Motor neuron (in vitro differentiated cells): Measurements from ENCODE around the gene DYNC2H1. TPM values are rescaled to one million over a fixed set of nuclear protein-coding genes. Genes with fewer than 3 reads are reported as not detected.

Experiments
- ATAC-seq, 8 experiments: fragments of 200-7000 bp; cut with Tn5 transposase; replicated peaks in 6 of 8; 2 replicates each; pipeline ENCODE4 v1.8.0; 2021; ENCODE audit warnings: mild to moderate bottlenecking in 8 of 8, moderate library complexity in 8 of 8
- H3K27ac ChIP-seq, 2 donors: fragments of 250-450 bp; sonication (Bioruptor Pico); 2 replicates each; pipeline ENCODE4 v1.9.0; 2021; ENCODE audit warnings: antibody characterized with exemption in 2 of 2, mild to moderate bottlenecking in 2 of 2, moderate library complexity in 1 of 2
- H3K4me1 ChIP-seq, 2 donors: fragments of 250-450 bp; sonication (Bioruptor Pico); replicated peaks in 1 of 2; 2 replicates each; pipeline ENCODE4 v1.6.1; 2021; ENCODE audit warnings: antibody characterized with exemption in 2 of 2, mild to moderate bottlenecking in 2 of 2, moderate library complexity in 1 of 2
- H3K4me3 ChIP-seq, 5 donors: fragments of 250-450 bp; sonication (Bioruptor Pico); 2 replicates each; pipeline ENCODE4 v1.9.0; 2021; ENCODE audit warnings: antibody characterized with exemption in 5 of 5, mild to moderate bottlenecking in 5 of 5, moderate library complexity in 4 of 5
- WGBS, 10 experiments: fragments of 450-650 bp; shearing (Covaris generic); methylation state at CpG; one replicate each; pipeline ENCODE4 v1.0.0; 2022; 5-methylcytosine and 5-hydroxymethylcytosine counted together
- in situ Hi-C, 9 experiments: fragments of 400-800 bp; cut with MboI; loops; one replicate each; pipeline ENCODE4 v1.15.0; 2021; ENCODE audit warnings: low sequenced_read_pairs in 9 of 9, low pct_unique_long_range_greater_than_20kb in 2 of 9; ENCODE audit not compliant: unreplicated experiment in 9 of 9
- total RNA-seq, 8 experiments: library from RNA; unstranded; fragments of 300-600 nt; gene quantifications; 2 replicates each; pipeline versions ENCODE4 v1.2.3 to v1.2.4, GENCODE V29; 2022

Gene DYNC2H1
- total RNA-seq, 8 experiments from 2014 or later = 19.7 to 51.0 (median 33.2) TPM

- Histone ChIP-seq H3K27ac (no peak overlapping the region), H3K4me3 (no peak overlapping the region), H3K4me1 (no peaks in the 10 kb centered on the region)
- ATAC-seq = peak; percentile 56 to 98 (median 77)
- WGBS, 10 experiments = 0 to 95% (median 24%) methylated on average over 1 to 7 of the region's 25 CpGs; no CpG with 5 or more reads in 1 of the 10 experiments
- in situ Hi-C loops = loop anchor here in 3 of 9 experiments (25.0 kb wide), 2 partner anchors 261 to 286 kb away; no protein-coding TSS in a partner anchor
Measured at GRCh38 chr11:103326070-103326794, 217.0 kb downstream of the DYNC2H1 start.

- Histone ChIP-seq H3K27ac (no peak overlapping the region), H3K4me3 (no peak overlapping the region), H3K4me1 (no peaks in the 10 kb centered on the region)
- in situ Hi-C loops = loop anchor here in 3 of 9 experiments (25.0 kb wide), 2 partner anchors 260 to 285 kb away; no protein-coding TSS in a partner anchor
- 82 to 100% (median 98%) methylated on average over 2 to 5 of the region's 5 CpGs for WGBS, 10 experiments
- ATAC-seq = no peak
Measured at GRCh38 chr11:103327721-103328120, 218.5 kb downstream of the DYNC2H1 start.

DNA sequence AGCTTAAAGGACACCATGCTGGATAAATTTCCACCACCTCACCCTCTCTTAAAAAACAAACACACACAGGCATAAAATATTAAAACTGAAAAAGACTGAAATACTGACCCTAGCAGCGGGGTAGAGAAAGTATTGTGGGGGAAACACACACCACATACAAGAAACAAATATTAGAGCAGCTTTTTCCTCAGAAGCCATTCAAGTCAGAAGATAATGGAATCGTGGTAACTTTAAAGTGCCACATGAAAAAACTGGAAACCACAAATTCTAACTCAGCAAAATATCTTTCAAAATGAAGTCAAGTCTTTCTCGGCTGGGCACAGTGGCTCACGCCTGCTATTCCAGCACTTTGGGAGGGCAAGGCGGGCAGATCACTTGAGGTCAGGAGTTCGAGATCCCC is 223.2 kb downstream of the DYNC2H1 start:
- in situ Hi-C loops = loop anchor here in 3 of 9 experiments (25.0 kb wide), 2 partner anchors 255 to 280 kb away; no protein-coding TSS in a partner anchor
- no peak overlapping the region for H3K27ac ChIP-seq
- no peaks in the 10 kb centered on the region for H3K4me1 ChIP-seq
- WGBS, 10 experiments = 80 to 100% (median 98%) methylated on average over 1 to 6 of the region's 6 CpGs; no CpG with 5 or more reads in 2 of the 10 experiments
- no peak for ATAC-seq
- no peak overlapping the region for H3K4me3 ChIP-seq

DNA sequence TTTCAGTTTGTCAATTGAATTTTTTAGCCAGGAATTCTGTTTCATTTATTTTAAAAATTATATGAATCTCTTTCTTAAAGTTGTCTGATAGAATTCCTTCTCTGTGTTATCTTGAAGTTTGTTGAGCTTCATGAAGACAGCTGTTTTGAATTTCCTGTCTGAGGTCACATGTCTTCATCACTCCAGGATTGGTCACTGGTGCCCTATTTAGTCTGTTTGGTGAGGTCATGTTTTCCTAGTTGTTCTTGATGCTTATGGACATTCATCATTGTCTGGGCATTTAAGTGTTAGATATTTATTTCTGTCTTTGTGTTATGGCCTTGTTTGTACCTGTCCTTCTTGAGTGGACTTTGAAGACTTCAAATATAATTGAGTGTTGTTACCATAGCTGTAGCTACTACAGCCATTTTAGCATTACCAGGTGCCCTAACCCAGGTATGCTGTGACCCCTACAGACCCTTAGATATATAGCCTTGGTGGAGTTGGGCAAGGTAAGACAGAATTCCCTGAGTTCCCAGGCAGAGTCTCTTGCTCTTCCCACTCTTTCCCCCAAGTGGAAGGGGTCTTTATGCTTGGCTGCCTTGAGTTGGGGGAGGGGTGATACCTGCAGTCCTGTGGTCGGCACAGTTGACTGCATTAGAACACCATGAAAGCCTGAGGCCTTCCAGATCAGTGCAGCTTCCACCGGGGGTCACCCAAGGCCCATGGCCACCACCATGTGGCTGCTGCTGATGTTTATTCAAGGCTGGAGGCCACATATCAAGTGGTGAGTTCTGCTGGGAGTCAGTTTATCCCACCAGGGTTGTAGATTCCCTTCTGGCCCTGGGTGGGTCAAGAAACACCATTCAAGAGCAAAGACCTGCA is 229.6 kb downstream of the DYNC2H1 start:
- Histone ChIP-seq H3K4me1 (no peaks in the 10 kb centered on the region), H3K27ac (no peak overlapping the region), H3K4me3 (no peak overlapping the region)
- 83% methylated on average over 1 of the region's 2 CpGs; no CpG with 5 or more reads in 9 of the 10 experiments for WGBS, 10 experiments
- in situ Hi-C loops = loop anchor here in 3 of 9 experiments (25.0 kb wide), 2 partner anchors 248 to 273 kb away; no protein-coding TSS in a partner anchor
- peak in 3 of 8 experiments; percentile 27 to 62 (median 45) for ATAC-seq

DNA sequence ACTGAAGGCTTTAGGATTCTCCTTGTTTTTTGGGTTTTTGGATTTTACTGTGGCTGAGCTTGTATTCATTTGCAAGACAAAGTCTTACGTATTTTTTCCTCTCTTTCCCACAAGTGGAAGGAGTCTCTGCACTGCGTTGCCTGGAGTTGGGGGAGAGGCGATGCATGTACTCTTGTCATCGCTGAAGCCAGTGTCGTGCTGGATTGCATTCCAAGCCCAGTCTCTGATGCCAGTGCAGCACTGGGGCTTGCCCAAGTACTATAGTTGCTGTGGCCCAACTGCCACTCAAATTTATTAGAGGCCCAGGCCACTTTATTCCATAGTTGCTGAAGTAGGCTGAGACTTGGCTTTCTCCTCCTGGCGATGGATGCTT is 230.2 kb downstream of the DYNC2H1 start:
- no peaks in the 10 kb centered on the region for H3K4me1 ChIP-seq
- in situ Hi-C loops = loop anchor here in 3 of 9 experiments (25.0 kb wide), 2 partner anchors 248 to 273 kb away; no protein-coding TSS in a partner anchor
- 77 to 100% (median 92%) methylated on average over 1 to 5 of the region's 6 CpGs; no CpG with 5 or more reads in 2 of the 10 experiments for WGBS, 10 experiments
- no peak for ATAC-seq
- H3K27ac ChIP-seq = no peak overlapping the region
- no peak overlapping the region for H3K4me3 ChIP-seq

GRCh38 chr11:103340956-103341355 is 231.7 kb downstream of the DYNC2H1 start:
- no peak overlapping the region for H3K4me3 ChIP-seq
- H3K27ac ChIP-seq = no peak overlapping the region
- in situ Hi-C loops = loop anchor here in 3 of 9 experiments (25.0 kb wide), 2 partner anchors 246 to 271 kb away; no protein-coding TSS in a partner anchor
- H3K4me1 ChIP-seq = no peaks in the 10 kb centered on the region
- ATAC-seq = no peak
- 0 to 100% (median 91%) methylated on average over 1 of the region's 1 CpG; no CpG with 5 or more reads in 2 of the 10 experiments for WGBS, 10 experiments

DNA sequence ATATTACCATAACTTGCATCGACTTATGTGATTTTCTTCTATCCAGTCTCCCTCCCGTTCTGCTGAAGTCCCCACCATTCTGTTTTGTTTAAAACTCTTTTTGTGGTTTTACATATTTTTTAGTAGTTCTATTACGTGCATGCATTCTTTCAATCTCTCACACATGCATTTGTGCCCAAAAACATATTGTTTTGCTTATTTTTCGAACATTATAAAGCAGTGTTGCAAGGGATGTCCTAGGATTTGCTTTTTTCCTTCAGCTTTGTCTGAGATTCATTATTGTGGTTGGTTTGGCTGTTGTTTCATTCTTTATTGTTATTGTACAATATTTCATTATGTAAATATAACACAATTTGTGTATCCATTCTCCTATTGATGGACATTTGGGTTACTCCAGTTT is 235.7 kb downstream of the DYNC2H1 start:
- in situ Hi-C loops = loop anchor here in 3 of 9 experiments (25.0 kb wide), 2 partner anchors 242 to 267 kb away; no protein-coding TSS in a partner anchor
- 8 to 95% (median 39%) methylated on average over 3 to 4 of the region's 4 CpGs; no CpG with 5 or more reads in 1 of the 10 experiments for WGBS, 10 experiments
- Histone ChIP-seq H3K4me3 (no peak overlapping the region), H3K4me1 (no peaks in the 10 kb centered on the region), H3K27ac (no peak overlapping the region)
- ATAC-seq = no peak

- ATAC-seq = no peak
- Histone ChIP-seq H3K4me1 (no peaks in the 10 kb centered on the region), H3K4me3 (no peak overlapping the region), H3K27ac (no peak overlapping the region)
- in situ Hi-C loops = loop anchor here in 3 of 9 experiments (25.0 kb wide), 2 partner anchors 238 to 263 kb away; no protein-coding TSS in a partner anchor
- WGBS, 10 experiments = 83 to 100% (median 92%) methylated on average over 1 to 2 of the region's 2 CpGs; no CpG with 5 or more reads in 3 of the 10 experiments
Measured at GRCh38 chr11:103349595-103349994, 240.4 kb downstream of the DYNC2H1 start.

DNA sequence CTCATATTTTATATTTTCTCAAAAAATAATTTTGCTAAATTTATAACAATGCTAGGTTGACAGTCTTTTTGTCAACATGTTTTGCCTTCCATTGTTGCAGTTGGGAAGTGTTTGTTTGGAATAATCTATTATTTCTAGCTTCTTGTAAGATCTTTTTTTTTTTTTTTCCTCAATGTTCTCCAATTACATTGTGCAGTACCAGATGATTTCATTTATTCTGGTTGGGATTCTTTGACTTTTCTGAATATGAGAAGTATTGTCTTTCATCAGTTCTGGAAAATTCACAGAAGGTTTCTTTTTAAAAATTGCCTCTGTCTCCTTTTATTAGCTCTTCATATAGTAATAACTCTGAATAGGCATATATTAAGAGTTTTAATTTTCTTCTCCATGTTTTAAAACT is 245.4 kb downstream of the DYNC2H1 start:
- no peak for ATAC-seq
- H3K4me1 ChIP-seq = no peaks in the 10 kb centered on the region
- in situ Hi-C loops = no loop called here
- H3K27ac ChIP-seq = no peak overlapping the region
- no peak overlapping the region for H3K4me3 ChIP-seq

DNA sequence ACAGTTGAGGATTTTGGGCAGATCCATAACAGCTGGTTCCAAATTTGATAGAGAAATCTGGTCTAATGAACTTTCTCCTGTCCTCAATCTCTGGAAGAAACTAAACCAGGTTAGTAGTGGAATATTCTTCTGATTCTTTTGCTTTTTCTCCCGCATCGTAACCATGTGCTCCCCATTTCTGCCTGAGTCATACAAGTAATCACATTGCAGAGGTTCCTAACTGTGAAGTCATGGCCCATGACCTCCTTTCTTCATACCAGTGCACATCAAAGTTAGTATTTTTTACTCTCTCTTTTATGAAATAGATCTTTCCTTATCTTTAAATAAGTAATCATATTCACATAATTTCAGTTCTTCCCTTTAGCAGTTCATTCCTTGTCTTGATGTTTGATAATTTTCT is 249.0 kb downstream of the DYNC2H1 start:
- 79 to 100% (median 100%) methylated on average over 1 to 2 of the region's 2 CpGs; no CpG with 5 or more reads in 1 of the 10 experiments for WGBS, 10 experiments
- no peak overlapping the region for H3K27ac ChIP-seq
- in situ Hi-C loops = no loop called here
- ATAC-seq = no peak
- H3K4me1 ChIP-seq = no peaks in the 10 kb centered on the region
- H3K4me3 ChIP-seq = no peak overlapping the region

DNA sequence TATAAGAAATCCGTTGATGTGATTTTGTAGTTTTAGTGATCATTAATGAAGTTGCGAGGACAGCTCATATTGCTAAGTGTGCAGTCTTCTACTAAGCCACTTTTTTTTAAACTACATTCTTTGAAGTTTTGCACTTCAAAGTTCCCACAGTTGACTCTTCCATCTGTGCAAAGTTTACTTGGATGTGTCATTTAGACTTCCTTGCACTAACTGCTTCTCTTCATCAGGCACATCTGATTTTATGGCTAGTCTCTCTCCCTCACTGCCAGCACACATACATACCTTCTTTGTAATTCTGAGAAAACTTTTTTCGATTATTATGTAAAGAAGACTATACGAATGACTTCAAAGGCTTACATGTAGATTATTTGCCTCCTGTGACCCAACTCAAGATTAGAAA is 250.0 kb downstream of the DYNC2H1 start:
- WGBS, 10 experiments = 44 to 89% (median 71%) methylated on average over 1 to 4 of the region's 4 CpGs
- in situ Hi-C loops = no loop called here

DNA sequence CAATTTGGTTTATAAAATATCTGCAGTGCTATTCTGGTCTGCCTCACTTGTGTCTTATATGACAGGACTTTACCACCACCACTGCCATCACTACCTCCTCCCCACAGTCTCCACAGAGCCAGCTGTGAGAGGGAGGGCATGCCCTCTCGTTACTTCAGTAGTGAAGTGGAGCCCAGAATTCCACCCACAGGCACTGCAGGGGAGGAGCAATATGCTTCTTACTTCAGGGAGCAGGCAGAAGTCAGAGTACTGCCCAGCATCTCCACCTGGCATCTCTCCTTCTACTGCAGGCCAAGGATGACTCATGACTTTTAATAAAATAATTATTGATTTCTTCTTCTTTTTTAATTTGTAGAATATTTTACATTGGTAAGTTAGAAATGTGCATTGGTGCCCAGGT is 255.5 kb downstream of the DYNC2H1 start:
- WGBS, 10 experiments = 0 to 100% (median 67%) methylated on average over 1 of the region's 1 CpG; no CpG with 5 or more reads in 6 of the 10 experiments
- H3K4me3 ChIP-seq = no peak overlapping the region
- in situ Hi-C loops = no loop called here
- H3K27ac ChIP-seq = no peak overlapping the region
- H3K4me1 ChIP-seq = no peaks in the 10 kb centered on the region
- ATAC-seq = peak in 2 of 8 experiments; percentile 33 to 72

More for the DNA sequence above, 250.0 kb downstream of the DYNC2H1 start:
- H3K27ac ChIP-seq = no peak overlapping the region
- ATAC-seq = no peak
- no peak overlapping the region for H3K4me3 ChIP-seq
- H3K4me1 ChIP-seq = no peaks in the 10 kb centered on the region

DNA sequence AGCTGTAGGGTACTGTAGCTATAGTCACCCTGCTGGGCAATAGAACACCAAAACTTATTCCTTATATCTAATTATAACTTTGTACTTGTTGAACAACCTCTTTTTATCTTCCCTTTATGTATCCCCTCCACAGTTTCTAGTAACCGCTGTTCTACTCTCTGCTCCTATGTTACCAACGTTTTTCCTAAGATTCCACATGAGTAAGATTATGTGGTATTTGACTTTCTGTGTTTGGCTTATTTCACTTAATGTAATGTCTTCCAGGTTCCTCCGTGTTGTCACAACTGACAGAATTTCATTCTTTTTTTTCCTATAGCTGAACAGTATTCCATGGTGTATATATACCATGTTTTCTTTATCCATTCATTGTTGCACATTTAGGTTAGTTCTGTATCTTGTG is 258.4 kb downstream of the DYNC2H1 start:
- WGBS, 10 experiments = 14 to 100% (median 80%) methylated on average over 1 to 3 of the region's 3 CpGs
- Histone ChIP-seq H3K4me1 (no peaks in the 10 kb centered on the region), H3K4me3 (no peak overlapping the region), H3K27ac (no peak overlapping the region)
- in situ Hi-C loops = no loop called here
- ATAC-seq = no peak
